PFSK-1 (cell line): ENCODE results near the gene ZMYM5.

Source experiments
- FOXP2 ChIP-seq: optimal IDR thresholded peaks from 2 replicates; pipeline ENCODE3; 2011; ENCODE audit warnings: borderline replicate concordance, control low read depth, inconsistent platforms; ENCODE audit not compliant: insufficient read depth; ENCODE audit errors: extremely low read length, extremely low read depth
- POLR2AphosphoS5 ChIP-seq: IDR thresholded peaks from 2 replicates; pipeline ENCODE4 v1.6.1; 2012; ENCODE audit warnings: low read depth, mild to moderate bottlenecking, control low read depth, low read length, moderate library complexity
- SIN3A ChIP-seq: IDR thresholded peaks from 2 replicates; pipeline ENCODE4 v1.6.1; 2012; ENCODE audit warnings: mild to moderate bottlenecking, low read length, moderate library complexity, borderline replicate concordance; ENCODE audit not compliant: insufficient read depth
- TAF1 ChIP-seq: IDR thresholded peaks from 2 replicates; pipeline ENCODE4 v1.6.1; 2012; ENCODE audit warnings: low read length, control low read depth, borderline replicate concordance; ENCODE audit not compliant: insufficient read depth
- TF ChIP-seq, protein P1 (sequence below), 2 experiments: IDR thresholded peaks; 2 replicates each; pipeline versions ENCODE4 v1.6.1 to v1.8.0; 2011 to 2012; ENCODE audit warnings: low read depth in 2 of 2, low read length in 2 of 2, control low read depth in 1 of 2, inconsistent platforms in 1 of 2, mild to moderate bottlenecking in 1 of 2, moderate library complexity in 1 of 2; ENCODE audit not compliant: insufficient read depth in 1 of 2

GRCh38 chr13:19863323-19864023 lies at the start of gene ZMYM5:
- TF ChIP-seq TAF1 (peak; percentile 60; the same call in 1 of the 2 replicates), SIN3A (no peak), FOXP2 (no peak), POLR2AphosphoS5 (peak; percentile 73)
- TF ChIP-seq, protein P1, sequence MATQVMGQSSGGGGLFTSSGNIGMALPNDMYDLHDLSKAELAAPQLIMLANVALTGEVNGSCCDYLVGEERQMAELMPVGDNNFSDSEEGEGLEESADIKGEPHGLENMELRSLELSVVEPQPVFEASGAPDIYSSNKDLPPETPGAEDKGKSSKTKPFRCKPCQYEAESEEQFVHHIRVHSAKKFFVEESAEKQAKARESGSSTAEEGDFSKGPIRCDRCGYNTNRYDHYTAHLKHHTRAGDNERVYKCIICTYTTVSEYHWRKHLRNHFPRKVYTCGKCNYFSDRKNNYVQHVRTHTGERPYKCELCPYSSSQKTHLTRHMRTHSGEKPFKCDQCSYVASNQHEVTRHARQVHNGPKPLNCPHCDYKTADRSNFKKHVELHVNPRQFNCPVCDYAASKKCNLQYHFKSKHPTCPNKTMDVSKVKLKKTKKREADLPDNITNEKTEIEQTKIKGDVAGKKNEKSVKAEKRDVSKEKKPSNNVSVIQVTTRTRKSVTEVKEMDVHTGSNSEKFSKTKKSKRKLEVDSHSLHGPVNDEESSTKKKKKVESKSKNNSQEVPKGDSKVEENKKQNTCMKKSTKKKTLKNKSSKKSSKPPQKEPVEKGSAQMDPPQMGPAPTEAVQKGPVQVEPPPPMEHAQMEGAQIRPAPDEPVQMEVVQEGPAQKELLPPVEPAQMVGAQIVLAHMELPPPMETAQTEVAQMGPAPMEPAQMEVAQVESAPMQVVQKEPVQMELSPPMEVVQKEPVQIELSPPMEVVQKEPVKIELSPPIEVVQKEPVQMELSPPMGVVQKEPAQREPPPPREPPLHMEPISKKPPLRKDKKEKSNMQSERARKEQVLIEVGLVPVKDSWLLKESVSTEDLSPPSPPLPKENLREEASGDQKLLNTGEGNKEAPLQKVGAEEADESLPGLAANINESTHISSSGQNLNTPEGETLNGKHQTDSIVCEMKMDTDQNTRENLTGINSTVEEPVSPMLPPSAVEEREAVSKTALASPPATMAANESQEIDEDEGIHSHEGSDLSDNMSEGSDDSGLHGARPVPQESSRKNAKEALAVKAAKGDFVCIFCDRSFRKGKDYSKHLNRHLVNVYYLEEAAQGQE (IDR thresholded peaks at IDR 0.05; ENCODE audit: insufficient read depth in 1 of 2, low read depth in 2 of 2, low read length in 2 of 2), result no peak
